T-helper 2 cell (primary cell): ENCODE measurements around the gene SYNDIG1.

ENCODE experiments used
- DNase-seq, 5 experiments: peaks; one replicate each; pipeline versions ENCODE4 v3.0.0 to v3.0.0-alpha.2; 2012 to 2022

SYNDIG1 gene

DNA sequence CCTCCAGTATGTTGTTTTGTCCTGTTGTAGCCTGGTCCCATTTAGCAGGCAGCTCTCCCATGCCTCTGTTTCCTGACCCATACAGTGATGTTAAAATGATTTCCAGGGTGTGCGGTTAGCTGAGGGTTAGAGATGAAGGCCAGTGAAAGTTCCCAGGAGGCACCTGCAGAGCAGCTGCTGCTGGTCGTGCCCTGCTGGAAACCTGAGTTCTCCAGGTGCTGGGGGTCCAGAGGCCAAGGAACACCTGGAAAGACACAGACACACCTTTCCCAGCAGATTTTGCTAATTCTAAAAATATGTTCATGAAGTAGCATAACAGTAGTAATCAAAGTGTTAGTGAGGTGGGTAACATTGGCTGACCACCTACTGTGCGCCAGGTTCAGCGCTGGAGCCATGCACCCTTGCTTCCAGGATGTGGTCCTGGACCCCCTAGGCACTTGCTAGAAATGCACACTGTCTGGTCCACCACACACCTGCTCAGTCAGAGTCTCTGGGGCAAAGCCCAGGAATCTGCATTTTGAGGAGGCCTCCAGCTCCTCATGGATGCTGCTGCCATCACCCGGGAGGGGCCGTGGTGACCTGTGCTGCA is 118.7 kb downstream of the SYNDIG1 start:
- no peak for DNase-seq

- no peak for DNase-seq
Observed at GRCh38 chr20:24588725-24589340, 119.4 kb downstream of the SYNDIG1 start.

- no peak for DNase-seq
Observed at GRCh38 chr20:24589381-24589780, 120.0 kb downstream of the SYNDIG1 start.

DNA sequence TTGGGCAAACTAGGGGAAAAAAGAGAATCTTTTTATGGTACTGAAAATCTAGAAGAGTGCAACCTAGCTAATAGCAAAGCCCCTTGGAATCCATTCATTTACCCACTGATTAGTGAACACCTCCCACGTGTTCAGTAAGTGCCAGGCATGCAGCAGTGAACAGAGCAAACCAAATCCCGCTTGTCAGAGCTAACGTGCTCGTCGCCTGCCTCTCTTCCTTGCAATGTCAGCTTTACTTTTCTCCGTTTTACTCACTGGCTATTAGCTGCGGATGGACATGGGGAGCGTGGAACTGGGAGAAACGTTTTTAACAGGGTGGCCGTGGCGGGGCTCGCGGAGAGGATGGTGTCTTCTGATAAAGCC is 120.4 kb downstream of the SYNDIG1 start:
- DNase-seq = no peak

DNA sequence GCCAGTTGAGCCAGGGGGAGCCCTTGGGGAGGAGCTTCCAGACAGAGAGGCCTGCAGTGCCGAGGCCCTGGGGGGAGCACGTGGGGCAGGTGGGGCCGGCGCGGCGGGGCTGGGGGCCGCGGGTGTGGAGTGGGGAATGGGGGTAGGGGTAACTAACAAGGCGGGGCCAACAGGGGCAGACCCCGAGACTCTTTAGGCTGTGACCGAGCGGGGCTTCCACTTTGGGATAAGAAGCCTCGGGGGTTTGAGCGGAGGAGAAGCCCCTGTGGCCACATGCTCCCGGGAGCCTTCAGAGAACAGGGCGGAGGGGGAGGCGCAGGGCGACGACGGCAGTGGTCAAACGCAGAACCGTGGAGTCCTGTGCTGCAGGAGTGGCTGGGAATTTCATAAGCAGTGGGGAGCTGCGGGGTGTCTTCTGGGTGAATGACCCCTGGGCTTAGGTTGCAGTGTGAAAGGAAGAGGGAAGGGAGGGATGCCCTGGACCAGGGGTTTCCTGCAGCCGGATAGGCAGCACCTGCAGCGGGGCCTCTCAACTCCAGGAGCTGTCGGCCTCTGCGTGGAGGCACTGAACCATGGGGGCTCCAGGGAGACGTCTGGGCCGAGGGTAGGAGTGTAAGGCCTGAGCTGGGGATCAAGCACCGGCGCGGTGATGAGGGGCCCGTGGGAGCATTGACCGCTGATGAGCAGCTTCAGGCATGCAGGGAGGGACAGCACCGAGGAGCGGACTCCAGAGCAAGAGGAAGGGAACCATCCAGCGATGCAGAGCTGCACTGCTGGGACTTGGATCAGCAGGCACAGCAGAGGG is 121.0 kb downstream of the SYNDIG1 start:
- no peak for DNase-seq

DNA sequence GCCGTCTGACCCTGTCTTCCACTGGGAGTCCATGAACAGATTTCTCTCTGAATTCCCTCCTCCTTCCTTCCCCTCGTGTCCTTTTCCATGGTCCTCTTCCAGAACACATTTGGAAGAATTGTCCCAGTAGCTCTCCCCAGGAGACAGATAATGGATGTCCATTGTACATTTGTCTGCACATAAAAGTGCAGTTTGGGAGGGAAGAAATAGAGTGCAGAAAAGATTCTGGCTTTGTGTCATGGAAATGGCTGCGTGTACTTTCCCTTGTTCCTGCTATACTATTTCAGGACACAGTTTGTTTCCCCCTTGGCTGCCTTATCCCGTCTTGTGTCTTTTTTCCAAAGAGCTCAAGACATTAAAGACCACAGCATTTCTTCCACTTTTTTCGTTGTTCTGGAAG is 127.6 kb downstream of the SYNDIG1 start:
- no peak for DNase-seq

- no peak for DNase-seq
Observed at GRCh38 chr20:24598346-24598745, 128.9 kb downstream of the SYNDIG1 start.

- DNase-seq = no peak
Observed at GRCh38 chr20:24598996-24599395, 129.6 kb downstream of the SYNDIG1 start.

DNA sequence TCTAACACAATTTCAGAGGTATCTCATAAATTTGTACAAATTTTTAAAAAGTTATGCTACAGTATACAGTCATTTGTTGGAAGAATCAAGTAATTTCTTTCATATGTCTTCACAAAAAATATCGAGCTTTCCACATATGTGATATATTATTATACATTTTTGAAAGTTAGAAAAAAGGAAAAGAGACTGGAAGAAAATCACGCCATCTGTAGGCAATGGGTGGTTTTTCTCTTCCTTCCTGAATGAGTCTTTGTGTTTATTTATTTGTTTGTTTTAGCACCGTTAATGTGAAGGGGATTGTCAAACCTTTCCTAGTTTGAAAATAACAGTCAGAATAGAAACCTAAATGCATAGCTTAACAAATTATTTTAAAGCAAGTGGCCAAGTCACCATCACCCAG is 130.6 kb downstream of the SYNDIG1 start:
- no peak for DNase-seq

DNA sequence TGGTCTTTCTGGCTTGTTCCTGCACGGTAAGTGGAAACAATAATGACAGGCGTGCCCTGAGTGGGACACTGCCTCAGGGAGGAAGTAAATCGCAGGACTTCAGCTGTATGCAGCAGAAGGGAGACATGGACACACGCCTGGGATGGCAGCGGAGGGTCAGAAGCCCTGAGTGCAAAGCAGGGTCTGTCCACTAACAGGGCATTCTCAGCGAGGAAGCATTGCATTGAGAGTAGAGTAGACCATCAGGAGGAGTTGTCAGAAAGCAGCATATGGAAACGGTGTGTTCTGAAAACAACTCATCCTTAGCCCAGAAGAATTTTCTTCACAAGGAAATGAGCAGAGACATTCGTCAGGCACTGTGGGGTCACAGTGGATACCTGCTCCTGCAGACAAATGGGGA is 134.0 kb downstream of the SYNDIG1 start:
- DNase-seq = no peak

DNA sequence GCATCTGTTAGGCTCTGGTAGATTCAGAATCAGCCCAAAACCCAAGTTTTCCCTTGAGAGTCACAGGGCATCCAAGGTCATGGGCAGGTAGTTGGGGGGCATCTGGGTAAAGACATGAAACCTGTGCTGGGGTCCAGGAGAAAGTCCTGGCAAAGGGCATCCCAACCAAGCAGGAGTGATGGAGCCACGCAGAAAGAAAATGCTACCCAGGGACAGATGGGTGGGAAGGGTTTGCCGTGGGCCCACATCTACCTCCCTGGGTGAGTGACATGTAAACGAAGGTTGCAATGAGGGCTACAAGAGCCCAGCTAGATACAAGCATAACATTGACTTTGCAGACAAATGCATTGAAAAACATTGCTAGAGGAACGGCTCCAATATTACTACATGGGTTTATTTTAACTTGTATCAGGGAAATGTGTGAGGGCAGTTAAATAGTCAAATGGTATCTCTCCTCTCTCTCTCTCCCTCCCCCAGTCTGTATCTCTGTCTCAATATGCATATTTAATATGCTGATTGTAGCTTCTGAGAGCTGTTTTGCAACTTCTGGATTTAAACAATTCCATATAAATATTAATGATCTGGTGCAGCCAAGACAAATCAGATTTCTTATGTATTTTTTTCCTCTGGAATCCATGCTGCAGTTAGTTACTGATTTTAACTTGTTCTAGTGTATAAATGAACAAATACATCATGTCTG is 135.7 kb downstream of the SYNDIG1 start:
- DNase-seq = no peak

- no peak for DNase-seq
Observed at GRCh38 chr20:24605937-24606455, 136.6 kb downstream of the SYNDIG1 start.

GRCh38 chr20:24607402-24607801 is 138.0 kb downstream of the SYNDIG1 start:
- DNase-seq = no peak

DNA sequence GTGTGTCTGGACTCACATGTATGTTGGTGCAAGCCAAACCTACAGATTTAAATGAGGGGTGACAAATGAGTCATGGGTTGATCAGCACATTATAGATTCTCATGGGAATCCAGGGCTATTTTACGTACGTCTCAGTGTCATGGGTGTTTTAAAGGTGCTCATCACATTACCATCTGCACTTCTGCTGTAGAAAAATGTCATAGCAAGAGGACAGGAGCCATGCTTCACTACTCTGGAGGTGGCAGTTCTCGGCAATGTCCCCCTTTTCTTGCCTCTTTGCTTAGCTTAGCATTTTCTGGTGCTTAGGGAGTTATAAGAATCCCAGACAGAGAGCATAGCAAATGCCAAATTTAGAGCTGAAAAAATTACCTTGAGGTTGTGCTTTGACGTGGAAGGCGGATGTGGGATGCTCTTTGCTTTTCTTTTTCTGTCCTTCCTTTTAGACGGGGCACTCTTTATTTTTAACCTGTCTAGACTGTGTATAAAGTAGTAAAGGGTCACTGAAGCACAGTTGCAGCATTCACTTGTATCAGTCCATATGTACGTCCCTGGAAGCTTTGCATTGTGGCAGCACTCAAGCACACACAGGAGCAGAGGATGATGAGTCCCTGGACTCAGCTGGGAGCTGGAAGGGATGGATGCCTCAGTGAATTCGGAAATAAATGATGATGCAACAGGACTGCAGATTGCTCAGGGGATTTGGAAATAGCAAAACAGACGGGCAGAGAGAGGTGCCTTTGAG is 139.7 kb downstream of the SYNDIG1 start:
- DNase-seq = no peak

GRCh38 chr20:24609757-24610156 is 140.3 kb downstream of the SYNDIG1 start:
- DNase-seq = no peak

GRCh38 chr20:24610341-24611115 is 141.1 kb downstream of the SYNDIG1 start:
- DNase-seq = no peak

DNA sequence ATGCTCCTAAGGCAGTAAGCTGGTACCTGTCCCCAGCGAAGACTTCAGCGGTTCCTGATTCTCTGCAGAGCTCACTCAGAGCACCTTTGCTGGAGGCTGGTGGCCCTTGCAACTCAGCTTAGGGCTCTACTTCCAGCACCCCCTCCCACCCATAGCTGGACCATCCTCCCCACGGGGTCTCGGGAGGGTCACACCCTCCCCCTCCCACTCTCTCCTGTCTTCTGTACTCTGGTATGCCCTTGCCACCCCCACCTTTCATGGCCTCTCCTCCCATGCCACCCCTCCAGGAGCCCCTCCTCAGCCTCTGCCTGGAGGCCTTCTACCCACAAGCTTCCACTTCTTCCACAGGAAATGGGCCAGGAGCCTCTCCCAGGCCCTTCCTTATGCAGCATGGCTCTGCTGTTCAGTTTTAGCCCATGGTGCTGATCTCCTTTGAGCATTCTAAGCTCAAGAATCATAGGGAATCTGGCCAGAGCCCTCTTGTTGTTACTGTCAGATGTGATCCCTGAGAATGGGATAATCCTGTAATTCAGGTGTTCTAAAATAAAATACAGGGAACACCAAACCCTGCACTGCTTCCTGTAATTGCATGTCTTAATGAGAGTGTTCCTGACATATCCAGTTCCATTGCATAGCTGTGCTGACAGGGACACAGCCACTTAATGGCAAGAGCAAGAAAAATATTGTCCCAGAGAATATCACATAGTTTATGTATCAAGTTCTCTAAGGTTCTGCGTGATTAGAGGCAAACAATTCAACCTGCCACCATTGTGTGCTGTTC is 142.1 kb downstream of the SYNDIG1 start:
- no peak for DNase-seq

DNA sequence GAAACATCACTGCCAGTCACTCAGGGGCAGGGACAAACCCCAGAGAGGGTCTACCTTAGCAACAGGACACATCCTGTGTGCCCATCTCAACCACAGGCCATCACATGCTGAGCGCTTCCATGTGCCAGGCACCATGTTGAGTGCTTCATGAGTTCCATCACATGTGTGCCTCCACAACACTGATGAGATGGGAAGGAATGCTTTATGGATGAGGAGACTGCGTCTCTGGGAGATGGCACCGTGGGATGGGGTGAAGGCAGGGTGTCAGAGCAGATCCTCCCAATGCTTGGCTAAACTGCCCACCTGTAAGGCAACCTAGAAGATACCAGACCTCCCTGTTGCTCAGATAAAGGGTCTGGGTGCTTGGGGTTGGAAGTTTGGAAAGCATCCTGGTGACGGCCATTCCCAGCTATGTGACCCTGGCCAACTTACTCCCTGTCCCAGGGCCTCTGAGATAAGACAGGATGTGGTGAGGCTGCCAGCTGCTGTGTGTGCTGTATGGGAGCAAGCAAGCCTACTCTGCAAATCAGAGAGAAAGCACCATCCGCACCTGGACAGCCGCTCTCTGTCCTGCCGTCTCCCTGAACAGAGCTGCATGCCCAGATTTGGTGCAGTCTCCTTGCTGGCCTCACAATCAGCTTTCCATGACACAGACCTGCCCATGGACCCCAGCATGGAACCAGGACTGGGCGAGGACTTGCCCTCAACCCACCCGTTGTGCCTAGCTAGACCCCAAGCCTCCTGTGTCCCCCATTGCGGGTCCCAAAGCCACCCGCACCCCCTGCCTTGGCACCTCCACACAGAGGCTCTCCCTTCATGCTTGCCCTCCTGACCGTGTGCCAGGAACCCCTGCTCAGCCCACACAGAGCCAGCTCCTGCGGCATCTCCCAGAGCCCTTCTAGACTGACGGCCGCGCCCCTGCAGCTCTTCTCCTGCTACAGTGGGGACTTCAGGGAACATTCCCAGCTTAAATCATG is 143.7 kb downstream of the SYNDIG1 start:
- DNase-seq = no peak

DNA sequence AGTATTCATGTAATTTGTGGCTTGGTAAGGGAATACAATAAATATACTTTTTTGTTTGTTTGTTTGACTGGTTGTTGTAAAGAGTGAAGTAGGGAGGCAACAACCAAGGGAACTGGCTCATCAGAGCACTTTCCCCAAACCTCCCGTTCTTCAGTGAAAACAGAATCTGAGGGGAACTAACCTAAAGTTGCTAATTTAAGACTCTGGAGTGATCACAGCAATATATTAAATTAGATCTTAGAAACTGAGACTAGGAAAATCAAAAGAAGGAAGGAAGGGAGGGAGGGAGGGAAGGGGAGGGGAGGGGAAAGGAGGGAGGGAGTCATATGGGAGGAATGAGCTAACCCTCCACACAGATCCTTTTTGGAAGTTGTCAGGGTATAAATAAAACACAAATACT is 144.9 kb downstream of the SYNDIG1 start:
- DNase-seq = no peak

- DNase-seq = no peak
Observed at GRCh38 chr20:24615353-24615752, 145.9 kb downstream of the SYNDIG1 start.
